PC-3 (cell line): ENCODE measurements around the gene CCR6.

Experiments
- EZH2 ChIP-seq: fragments of 300-600 bp; sonication (generic); IDR thresholded peaks from one replicate; pipeline ENCODE4 v1.6.1; 2017; ENCODE audit warnings: antibody characterized with exemption, mild to moderate bottlenecking, low read length; ENCODE audit not compliant: unreplicated experiment
- EZH2phosphoT487 ChIP-seq: fragments of 300-600 bp; sonication (generic); IDR thresholded peaks from 2 replicates; pipeline ENCODE4 v1.6.1; 2018; ENCODE audit warnings: mild to moderate bottlenecking, antibody characterized with exemption, low read length, borderline replicate concordance
- TF ChIP-seq, protein P1 (sequence below): fragments of 300-600 bp; sonication (generic); conservative IDR thresholded peaks from 2 replicates; pipeline ENCODE4 v1.5.1; 2017; ENCODE audit warnings: antibody characterized with exemption, low read depth, mild to moderate bottlenecking, low read length

DNA sequence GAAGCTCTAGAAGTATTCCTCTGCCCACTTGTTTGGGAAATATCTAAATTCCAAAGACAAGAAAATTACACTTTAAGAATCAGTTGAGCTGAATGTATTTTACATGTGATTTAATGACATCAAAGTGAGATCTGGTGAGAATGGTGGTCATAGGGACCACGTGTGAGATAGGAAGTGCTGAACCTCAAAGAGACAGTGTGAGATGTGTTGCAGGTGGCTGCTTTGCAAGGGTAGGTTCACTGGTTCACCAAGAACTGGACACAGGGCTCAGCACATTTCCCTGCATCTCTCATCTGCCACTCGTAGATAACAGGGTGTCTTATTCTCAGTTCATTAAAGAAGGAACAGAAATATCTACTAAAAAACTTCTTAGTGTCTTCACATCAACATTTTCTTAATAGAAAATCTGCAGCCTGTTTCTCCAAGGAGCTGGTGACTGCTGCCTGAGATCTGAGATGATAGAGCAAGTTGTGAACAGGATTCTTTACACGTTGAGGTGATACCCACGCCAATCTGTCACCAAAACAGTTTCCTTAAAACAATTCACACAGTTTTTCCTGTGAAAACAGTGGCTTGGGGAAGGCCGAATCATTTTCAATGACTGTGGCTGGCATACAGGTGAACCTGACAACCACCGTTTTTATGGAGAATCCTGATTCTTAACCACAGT lies 7.2 kb downstream of the CCR6 start:
- no peak for TF ChIP-seq EZH2
- TF ChIP-seq, protein P1, sequence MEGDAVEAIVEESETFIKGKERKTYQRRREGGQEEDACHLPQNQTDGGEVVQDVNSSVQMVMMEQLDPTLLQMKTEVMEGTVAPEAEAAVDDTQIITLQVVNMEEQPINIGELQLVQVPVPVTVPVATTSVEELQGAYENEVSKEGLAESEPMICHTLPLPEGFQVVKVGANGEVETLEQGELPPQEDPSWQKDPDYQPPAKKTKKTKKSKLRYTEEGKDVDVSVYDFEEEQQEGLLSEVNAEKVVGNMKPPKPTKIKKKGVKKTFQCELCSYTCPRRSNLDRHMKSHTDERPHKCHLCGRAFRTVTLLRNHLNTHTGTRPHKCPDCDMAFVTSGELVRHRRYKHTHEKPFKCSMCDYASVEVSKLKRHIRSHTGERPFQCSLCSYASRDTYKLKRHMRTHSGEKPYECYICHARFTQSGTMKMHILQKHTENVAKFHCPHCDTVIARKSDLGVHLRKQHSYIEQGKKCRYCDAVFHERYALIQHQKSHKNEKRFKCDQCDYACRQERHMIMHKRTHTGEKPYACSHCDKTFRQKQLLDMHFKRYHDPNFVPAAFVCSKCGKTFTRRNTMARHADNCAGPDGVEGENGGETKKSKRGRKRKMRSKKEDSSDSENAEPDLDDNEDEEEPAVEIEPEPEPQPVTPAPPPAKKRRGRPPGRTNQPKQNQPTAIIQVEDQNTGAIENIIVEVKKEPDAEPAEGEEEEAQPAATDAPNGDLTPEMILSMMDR = no peak
- TF ChIP-seq EZH2phosphoT487 = no peak
